ENCODE measurements around the gene ATAD3C. TPM values are rescaled to one million over a fixed set of nuclear protein-coding genes. Genes with fewer than 3 reads are reported as not detected.
"Not testable (repeated sequence)": the region's sequence is repeated elsewhere in the genome, so short reads cannot be mapped to it uniquely, and the experiment has no call there.

Gene ATAD3C
- total RNA-seq, 1 donor from 2014 or later = 2.4 TPM

DNA sequence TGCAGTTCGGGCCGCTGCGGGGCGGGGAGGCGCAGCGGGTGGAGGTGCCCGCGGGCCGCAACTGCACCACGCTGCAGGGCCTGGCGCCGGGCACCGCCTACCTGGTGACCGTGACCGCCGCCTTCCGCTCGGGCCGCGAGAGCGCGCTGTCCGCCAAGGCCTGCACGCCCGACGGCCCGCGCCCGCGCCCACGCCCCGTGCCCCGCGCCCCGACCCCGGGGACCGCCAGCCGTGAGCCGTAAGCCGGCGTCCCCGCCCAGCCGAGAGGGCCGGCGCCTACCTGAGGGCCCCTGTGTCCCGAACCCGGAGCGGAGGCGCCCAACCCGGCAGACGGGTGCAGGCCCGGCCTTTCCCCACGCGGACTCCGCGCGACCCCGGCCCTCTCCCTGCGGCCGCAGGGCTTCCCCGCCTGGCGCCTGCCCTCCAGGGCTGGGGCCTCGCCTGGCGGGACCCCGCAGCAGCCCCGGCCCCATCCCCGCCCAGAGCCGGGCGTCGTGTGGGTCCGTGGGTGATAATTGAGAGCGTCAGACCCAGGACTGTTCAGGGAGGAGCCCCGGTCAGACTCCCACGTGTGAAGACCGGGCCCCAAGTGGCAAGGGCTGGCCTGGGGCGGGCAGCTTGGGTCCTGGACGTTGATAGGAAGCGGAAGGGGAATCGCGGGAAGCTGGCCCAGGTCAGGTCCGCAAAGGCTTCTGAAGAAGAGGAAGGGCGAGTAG is 9.8 kb upstream of the ATAD3C start:
- Mint-ChIP-seq H3K27ac (no peak overlapping the region), H3K9me3 (no peaks in the 10 kb centered on the region), H3K4me1 (ENCODE audit: unreplicated experiment) (peaks cover 5% of the 10 kb centered on the region), H3K36me3 (no peaks in the 10 kb centered on the region), H3K27me3 (no peaks in the 10 kb centered on the region), H3K4me3 (no peak overlapping the region)
- DNase-seq (ENCODE audit: extremely low spot score, unreplicated experiment) = no peak
- TF ChIP-seq, protein P1, sequence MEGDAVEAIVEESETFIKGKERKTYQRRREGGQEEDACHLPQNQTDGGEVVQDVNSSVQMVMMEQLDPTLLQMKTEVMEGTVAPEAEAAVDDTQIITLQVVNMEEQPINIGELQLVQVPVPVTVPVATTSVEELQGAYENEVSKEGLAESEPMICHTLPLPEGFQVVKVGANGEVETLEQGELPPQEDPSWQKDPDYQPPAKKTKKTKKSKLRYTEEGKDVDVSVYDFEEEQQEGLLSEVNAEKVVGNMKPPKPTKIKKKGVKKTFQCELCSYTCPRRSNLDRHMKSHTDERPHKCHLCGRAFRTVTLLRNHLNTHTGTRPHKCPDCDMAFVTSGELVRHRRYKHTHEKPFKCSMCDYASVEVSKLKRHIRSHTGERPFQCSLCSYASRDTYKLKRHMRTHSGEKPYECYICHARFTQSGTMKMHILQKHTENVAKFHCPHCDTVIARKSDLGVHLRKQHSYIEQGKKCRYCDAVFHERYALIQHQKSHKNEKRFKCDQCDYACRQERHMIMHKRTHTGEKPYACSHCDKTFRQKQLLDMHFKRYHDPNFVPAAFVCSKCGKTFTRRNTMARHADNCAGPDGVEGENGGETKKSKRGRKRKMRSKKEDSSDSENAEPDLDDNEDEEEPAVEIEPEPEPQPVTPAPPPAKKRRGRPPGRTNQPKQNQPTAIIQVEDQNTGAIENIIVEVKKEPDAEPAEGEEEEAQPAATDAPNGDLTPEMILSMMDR (conservative IDR thresholded peaks at IDR 0.05) = no peak

- TF ChIP-seq, protein P1 (conservative IDR thresholded peaks at IDR 0.05) = no peak
- H3K36me3 Mint-ChIP-seq = no peaks in the 10 kb centered on the region
- no peak for DNase-seq (ENCODE audit: extremely low spot score, unreplicated experiment)
- peaks cover 5% of the 10 kb centered on the region for H3K4me1 Mint-ChIP-seq (ENCODE audit: unreplicated experiment)
- peak overlapping the region; percentile 64 for H3K27ac Mint-ChIP-seq
- H3K9me3 Mint-ChIP-seq = no peaks in the 10 kb centered on the region
- no peaks in the 10 kb centered on the region for H3K27me3 Mint-ChIP-seq
- no peak overlapping the region for H3K4me3 Mint-ChIP-seq
Observed at GRCh38 chr1:1440262-1441001, 9.1 kb upstream of the ATAD3C start.

- Mint-ChIP-seq H3K36me3 (no peaks in the 10 kb centered on the region), H3K4me1 (ENCODE audit: unreplicated experiment) (peaks cover 5% of the 10 kb centered on the region), H3K9me3 (no peaks in the 10 kb centered on the region), H3K27ac (peak overlapping the region; percentile 64), H3K27me3 (no peaks in the 10 kb centered on the region), H3K4me3 (no peak overlapping the region)
- TF ChIP-seq, protein P1 (conservative IDR thresholded peaks at IDR 0.05) = peak; percentile 81
- peak; percentile 78 for DNase-seq (ENCODE audit: extremely low spot score, unreplicated experiment)
Observed at GRCh38 chr1:1441002-1441888, 8.2 kb upstream of the ATAD3C start.

GRCh38 chr1:1442069-1442770 is 7.3 kb upstream of the ATAD3C start:
- TF ChIP-seq, protein P1 (conservative IDR thresholded peaks at IDR 0.05) = no peak
- Mint-ChIP-seq H3K36me3 (no peaks in the 10 kb centered on the region), H3K4me1 (ENCODE audit: unreplicated experiment) (peaks cover 5% of the 10 kb centered on the region), H3K27me3 (no peaks in the 10 kb centered on the region), H3K4me3 (no peak overlapping the region), H3K27ac (no peak overlapping the region), H3K9me3 (no peaks in the 10 kb centered on the region)
- no peak for DNase-seq (ENCODE audit: extremely low spot score, unreplicated experiment)

DNA sequence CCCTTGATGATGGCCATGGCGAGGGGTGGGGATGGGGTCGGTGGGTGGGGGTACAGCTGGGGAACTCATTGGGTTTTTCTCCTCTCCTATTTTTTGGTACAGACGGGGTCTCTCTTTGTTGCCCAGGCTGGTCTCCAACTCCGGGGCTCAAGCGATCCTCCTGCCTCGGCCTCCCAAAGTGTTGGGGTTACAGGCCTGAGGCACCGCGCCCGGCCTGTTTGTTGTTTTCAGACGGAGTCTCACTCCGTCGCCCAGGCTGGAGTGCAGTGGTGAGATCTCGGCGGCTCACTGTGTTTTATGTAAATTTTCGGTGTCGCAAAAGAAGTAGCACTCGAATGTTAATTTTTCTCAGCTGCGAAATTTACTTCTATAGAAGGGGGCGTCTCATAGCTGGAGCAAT is 2.9 kb upstream of the ATAD3C start:
- not testable (repeated sequence) for H3K27me3 Mint-ChIP-seq

GRCh38 chr1:1450616-1451015 is 1.1 kb downstream of the ATAD3C start:
- not testable (repeated sequence) for H3K27me3 Mint-ChIP-seq; H3K9me3 Mint-ChIP-seq; DNase-seq (ENCODE audit: extremely low spot score, unreplicated experiment); H3K27ac Mint-ChIP-seq; H3K4me3 Mint-ChIP-seq; H3K36me3 Mint-ChIP-seq; H3K4me1 Mint-ChIP-seq (ENCODE audit: unreplicated experiment)

More for the DNA sequence above, 2.9 kb upstream of the ATAD3C start:
- H3K27ac Mint-ChIP-seq; H3K4me1 Mint-ChIP-seq (ENCODE audit: unreplicated experiment); H3K4me3 Mint-ChIP-seq; DNase-seq (ENCODE audit: extremely low spot score, unreplicated experiment); H3K9me3 Mint-ChIP-seq; H3K36me3 Mint-ChIP-seq: not testable (repeated sequence)

Measured in type B pancreatic cell (in vitro differentiated cells).